T-helper 1 cell treated with Interleukin-12 subunit alpha and Interleukin-12 subunit beta and Interleukin-4 antibody, amounts not matched to agents 30 ng/mL and 1 ng/mL, for 36 hours (primary cell): ENCODE measurements around the gene PRDX4. TPM values are rescaled to one million over a fixed set of nuclear protein-coding genes. Genes with fewer than 3 reads are reported as not detected.

Source experiments
- intact Hi-C: fragments of 100-400 bp; cut with micrococcal nuclease; formaldehyde crosslinking; loops from one replicate; pipeline ENCODE4 v1.15.1; 2024
- total RNA-seq: library from RNA; stranded (reverse); gene quantifications from 2 replicates; pipeline ENCODE4 v1.2.3, GENCODE V29; 2022

The PRDX4 gene
- total RNA-seq: 32.1 and 35.3 TPM in 2 replicates

- intact Hi-C loops: loop anchor here (1.0 to 10.0 kb wide), 10 partner anchors 30 to 1693 kb away; partner anchors contain the start of genes EIF2S3, KLHL15 and ZFX
These were observed at the start of gene PRDX4 for GRCh38 chrX:23667239-23668177. Gene PRDX4, plus strand, starts transcription at chrX:23667493. Its CDS starts 78 bp downstream, at chrX:23667571.

DNA sequence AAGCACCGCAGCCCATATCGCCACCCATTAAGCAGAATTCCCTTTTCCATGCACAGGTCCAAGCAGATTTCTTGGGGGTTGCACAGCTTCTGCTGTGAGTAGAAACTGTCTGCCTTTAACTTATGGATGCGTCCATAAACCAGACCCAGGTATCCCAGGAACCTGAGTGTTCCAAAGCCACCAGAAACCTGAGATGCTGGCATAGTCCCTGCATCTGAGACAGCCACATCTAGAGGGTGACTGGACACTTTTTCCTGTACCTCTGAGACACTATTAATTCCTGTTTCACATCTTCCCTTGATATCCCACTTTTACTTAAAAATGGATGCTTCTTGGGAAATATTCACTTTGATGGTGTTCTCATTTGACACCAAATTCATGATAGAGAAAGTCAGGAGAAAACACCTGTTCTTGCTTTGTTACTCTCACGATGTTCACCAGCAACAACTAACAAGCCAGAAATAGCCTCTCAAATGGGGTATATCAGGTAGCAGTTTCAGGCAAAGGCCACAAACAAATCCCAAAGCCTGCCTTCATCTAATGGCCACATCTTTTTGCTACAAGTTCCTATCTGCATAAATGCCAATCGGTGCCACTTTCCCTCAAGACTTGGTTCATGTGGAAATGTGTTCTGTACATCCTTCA, 45.5 kb upstream of the PRDX4 start:
- intact Hi-C loops: no loop called here

DNA sequence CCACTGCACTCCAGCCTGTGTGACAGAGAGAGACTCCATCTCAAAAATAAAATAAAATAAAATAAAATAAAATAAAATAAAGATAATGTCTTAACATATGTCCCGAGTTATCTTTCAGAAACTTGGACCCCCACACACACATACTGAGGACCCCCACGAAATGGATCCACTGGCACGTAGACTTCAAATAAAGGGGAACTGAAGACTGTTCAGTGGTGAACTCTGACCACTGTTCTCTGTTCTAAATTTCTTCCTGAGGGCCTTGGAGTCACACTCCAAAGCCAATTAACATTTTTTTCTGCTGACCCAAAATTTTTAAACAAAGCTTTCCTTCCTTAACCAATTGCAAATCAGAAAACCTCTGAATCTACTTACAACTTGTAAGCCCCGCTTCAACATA, 43.5 kb upstream of the PRDX4 start:
- intact Hi-C loops: no loop called here

GRCh38 chrX:23626651-23627050, 40.6 kb upstream of the PRDX4 start:
- intact Hi-C loops: no loop called here

DNA sequence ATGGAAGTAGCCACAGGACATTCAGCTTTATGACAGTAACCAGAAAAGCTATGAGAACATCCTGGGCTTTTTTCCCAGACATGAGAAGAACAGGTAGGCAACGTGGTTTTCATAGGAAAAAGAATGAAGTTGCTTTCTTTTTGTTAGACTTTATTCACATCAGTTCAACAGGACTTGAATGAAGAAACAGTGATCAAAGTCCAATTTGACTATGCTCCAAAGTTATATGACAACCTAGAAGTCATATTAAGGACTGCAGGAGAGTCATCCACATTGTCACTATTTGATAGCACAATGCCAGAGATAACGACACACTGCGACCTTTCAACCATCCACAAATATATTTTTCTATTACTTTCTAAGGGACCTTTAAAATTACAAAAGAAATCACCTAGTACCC, 39.2 kb upstream of the PRDX4 start:
- intact Hi-C loops: no loop called here

DNA sequence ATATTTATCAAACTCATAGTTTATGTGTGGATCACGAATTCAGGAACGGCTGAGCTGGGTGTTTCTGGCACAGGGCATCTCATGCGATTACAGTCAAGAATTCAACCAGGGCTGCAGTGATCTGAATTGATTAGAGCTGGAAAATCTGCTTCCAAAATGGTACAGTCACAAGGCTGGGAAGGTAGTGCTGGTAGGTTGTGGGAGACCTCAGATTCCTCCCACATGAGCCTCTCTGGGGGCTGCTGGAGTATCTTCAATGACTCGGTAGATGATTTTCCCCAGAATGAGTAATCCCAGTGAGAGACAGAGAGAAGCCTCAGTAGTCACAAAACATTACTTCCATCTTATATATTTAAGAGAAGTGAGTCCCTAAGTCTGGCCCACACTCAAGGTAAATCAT, 36.2 kb upstream of the PRDX4 start:
- intact Hi-C loops: no loop called here

GRCh38 chrX:23633834-23634580, 33.3 kb upstream of the PRDX4 start:
- intact Hi-C loops: no loop called here

DNA sequence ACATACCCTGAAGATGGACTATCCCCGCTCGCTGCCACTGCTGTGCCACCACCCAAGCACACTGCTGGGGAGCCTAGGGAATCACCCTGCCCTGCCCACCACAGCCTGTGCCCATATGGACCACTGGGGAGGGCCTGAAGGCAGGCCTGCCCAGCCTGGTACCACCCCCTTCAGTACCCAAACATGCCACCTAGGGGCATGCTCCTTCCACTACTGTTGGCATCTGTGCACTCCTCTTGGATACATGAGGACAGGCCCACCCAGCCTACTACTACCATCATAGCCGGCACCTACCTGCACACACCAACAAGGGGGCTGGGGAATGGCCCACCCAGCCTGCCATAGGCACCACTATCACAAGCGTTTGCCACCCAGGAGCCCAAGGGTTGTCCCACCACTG, 30.1 kb upstream of the PRDX4 start:
- intact Hi-C loops: loop anchor here (1.0 to 2.0 kb wide), 3 partner anchors 25 to 58 kb away; partner anchors contain the start of gene PRDX4

DNA sequence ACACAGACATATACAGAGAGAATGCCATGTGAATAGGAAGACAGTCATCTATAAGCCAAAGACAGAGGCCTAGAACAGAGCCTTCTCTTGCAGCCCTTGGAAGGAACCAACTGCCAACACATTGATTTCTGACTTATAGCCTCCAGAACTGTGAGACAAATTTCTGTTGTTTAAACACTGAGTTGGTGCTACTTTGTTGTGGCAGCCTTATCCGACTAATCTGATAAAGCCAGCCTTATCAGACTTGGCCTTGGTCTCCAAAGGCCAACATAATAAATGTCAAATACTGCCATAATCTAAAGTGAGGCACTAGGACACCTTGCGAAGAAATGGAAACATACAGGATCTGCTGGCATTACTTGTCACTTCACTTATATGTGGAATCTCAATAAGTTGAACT, 24.3 kb upstream of the PRDX4 start:
- intact Hi-C loops: no loop called here

GRCh38 chrX:23644744-23645143, 22.5 kb upstream of the PRDX4 start:
- intact Hi-C loops: no loop called here

DNA sequence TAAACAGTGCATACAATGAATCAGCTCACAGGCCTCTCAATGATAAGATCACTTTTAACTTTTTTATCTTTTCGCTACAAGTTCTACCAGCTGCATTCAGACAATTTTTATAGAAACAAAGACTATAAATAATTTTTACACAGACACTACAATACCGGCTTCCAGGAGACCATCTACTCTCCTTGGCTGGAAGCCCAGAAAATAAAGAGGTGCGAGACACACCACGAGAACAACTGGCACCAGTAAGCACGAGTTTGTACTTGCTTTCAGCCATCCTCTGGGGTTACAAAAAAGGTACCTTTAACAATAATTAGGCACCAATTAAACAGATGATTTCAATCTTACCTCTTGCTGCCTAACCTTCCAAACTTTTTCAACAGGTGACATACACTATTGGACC, 11.2 kb upstream of the PRDX4 start:
- intact Hi-C loops: no loop called here

GRCh38 chrX:23656684-23657083, 10.6 kb upstream of the PRDX4 start:
- intact Hi-C loops: no loop called here

DNA sequence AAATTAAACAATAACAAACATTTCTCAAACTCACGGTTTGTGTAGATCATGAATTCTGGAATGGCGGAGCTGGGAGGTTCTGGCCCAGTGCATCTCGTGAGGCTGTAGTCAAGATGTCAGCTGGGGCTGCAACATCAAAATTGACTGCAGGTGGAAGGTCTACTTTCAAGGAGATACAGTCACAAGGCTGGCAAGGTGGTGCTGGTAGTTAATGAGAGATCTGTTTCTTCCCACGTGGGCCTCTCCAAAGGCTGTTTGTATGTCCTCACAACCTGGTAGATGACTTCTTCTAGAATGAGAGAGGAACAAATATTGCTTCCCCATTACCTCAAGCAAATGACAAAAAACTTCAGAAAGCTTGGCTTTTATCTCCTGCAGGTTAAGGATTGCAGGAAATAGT, 8.0 kb upstream of the PRDX4 start:
- intact Hi-C loops: no loop called here

DNA sequence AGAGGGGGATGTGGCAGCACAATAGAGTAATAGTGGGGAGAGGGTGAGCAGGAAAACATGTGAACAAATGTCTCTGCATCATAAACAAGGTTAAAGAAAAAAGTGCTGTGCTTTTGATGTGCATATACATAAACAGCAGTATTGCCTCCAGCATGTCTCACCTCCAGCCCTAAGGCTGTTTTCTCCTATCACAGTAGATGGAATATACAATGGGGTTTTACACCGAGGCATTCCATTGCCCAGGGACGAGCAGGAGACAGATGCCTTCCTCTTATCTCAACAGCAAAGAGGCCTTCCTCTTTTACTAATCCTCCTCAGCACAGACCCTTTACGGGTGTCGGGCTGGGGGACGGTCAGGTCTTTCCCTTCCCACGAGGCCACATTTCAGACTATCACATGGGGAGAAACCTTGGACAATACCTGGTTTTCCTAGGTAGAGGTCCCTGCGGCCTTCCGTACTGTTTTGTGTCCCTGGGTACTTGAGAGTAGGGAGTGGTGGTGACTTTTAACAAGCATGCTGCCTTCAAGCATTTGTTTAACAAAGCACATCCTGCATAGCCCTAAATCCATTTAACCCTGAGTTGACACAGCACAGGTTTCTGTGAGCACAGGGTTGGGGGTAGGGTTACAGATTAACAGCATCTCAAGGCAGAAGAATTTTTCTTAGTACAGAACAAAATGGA, 7.1 kb upstream of the PRDX4 start:
- intact Hi-C loops: loop anchor here (10.0 kb wide), 3 partner anchors 365 to 1685 kb away; partner anchors contain the start of gene KLHL15

GRCh38 chrX:23660766-23661132, 6.5 kb upstream of the PRDX4 start:
- intact Hi-C loops: loop anchor here (10.0 kb wide), 3 partner anchors 364 to 1686 kb away; partner anchors contain the start of gene KLHL15

DNA sequence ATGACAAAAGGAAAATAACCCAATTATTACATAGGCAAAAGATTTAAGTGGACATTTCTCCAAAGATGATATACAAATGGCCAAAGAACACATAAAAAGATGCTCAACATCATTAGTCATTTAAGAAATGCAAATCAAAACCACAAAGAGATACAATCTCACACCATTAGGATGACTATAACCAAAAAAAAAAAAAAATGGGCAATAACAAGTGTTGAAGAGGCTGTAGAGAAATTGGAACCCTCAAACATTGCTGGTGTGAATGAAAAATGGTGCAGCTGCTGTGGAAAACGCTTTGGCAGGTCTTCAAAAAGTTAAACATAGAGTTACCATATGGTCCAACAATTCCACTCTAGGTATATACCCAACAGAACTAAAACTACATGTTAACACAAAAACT, 5.6 kb upstream of the PRDX4 start:
- intact Hi-C loops: loop anchor here (1.0 to 10.0 kb wide), 4 partner anchors 24 to 1687 kb away; partner anchors contain the start of gene KLHL15

DNA sequence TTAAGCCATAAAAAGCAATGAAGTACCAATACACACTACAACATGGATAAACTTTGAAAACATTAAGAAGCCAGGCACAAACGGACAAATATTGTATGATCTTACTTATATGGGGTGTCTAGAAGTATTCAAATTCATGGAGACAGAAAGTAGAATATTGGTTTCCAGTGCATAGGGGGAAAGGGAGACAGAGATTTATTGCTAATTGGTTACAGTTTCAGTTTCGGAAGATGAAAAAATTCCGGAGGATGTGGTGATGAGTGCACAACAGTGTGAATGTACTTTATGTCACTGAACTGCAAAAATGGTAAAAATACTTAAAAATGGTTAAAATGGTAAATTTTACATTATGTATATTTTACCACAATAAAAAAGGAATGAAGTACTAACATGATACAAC, 5.1 kb upstream of the PRDX4 start:
- intact Hi-C loops: loop anchor here (1.0 to 10.0 kb wide), 4 partner anchors 25 to 1687 kb away; partner anchors contain the start of gene KLHL15

DNA sequence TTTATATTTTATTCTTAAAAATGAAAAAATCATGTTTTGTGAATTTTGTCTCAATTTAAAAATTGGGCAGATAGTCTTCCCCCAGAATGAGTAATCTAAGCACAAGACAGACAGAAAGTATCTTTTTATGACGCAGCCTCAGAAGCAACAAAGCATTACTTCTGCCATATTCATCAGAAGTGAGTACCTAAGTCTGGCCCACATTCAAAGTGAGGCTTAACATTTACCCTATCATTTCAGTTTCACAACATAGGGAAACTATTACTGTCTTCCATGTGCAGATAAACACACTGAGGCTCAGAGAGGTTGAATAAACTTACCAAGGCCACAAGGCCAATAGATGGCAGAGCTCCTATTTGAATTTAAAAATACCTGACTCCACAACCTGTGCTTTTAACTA, 4.4 kb upstream of the PRDX4 start:
- intact Hi-C loops: loop anchor here (1.0 to 10.0 kb wide), 4 partner anchors 26 to 1688 kb away; partner anchors contain the start of gene KLHL15

GRCh38 chrX:23664496-23664895, 2.8 kb upstream of the PRDX4 start:
- intact Hi-C loops: loop anchor here (10.0 kb wide), 3 partner anchors 360 to 1690 kb away; partner anchors contain the start of gene KLHL15

GRCh38 chrX:23666282-23666681, 1.0 kb upstream of the PRDX4 start:
- intact Hi-C loops: loop anchor here (2.0 to 10.0 kb wide), 5 partner anchors 287 to 1691 kb away; partner anchors contain the start of genes KLHL15 and ZFX
